KMS-11 (cell line): Measurements from ENCODE around the gene CWH43.

ENCODE experiments used
- H2AFZ ChIP-seq: fragments of 200-600 bp; sonication (generic); 2 replicates; pipeline ENCODE4 v1.6.1; 2016; ENCODE audit warnings: antibody characterized with exemption, mixed run types, low read depth
- H3K27ac ChIP-seq: fragments of 200-600 bp; sonication (generic); 2 replicates; pipeline ENCODE4 v1.6.1; 2016; ENCODE audit warnings: mild to moderate bottlenecking, mixed run types
- H3K27me3 ChIP-seq: fragments of 200-600 bp; sonication (generic); 2 replicates; pipeline ENCODE4 v1.6.1; 2017; ENCODE audit warnings: mild to moderate bottlenecking, low read depth, mixed run types, moderate library complexity; ENCODE audit not compliant: insufficient read depth
- H3K36me3 ChIP-seq: fragments of 200-600 bp; sonication (generic); 2 replicates; pipeline ENCODE4 v1.6.1; 2017; ENCODE audit warnings: mild to moderate bottlenecking, mixed run types; ENCODE audit not compliant: insufficient read depth
- H3K4me1 ChIP-seq: fragments of 200-600 bp; sonication (generic); 2 replicates; pipeline ENCODE4 v1.6.1; 2016; ENCODE audit warnings: mild to moderate bottlenecking, low read depth, mixed run types; ENCODE audit not compliant: poor library complexity, severe bottlenecking
- H3K4me2 ChIP-seq: fragments of 200-600 bp; sonication (generic); 2 replicates; pipeline ENCODE4 v1.7.0; 2016; ENCODE audit warnings: mild to moderate bottlenecking, mixed run types
- H3K4me3 ChIP-seq: fragments of 200-600 bp; sonication (generic); IDR thresholded peaks from 2 replicates; pipeline ENCODE4 v1.6.1; 2017; ENCODE audit warnings: low read depth, low read length, mixed read lengths; ENCODE audit not compliant: insufficient read depth
- H3K79me2 ChIP-seq: fragments of 200-600 bp; sonication (generic); 2 replicates; pipeline ENCODE4 v1.6.1; 2016; ENCODE audit warnings: low read depth, mixed run types; ENCODE audit not compliant: insufficient read depth
- H3K9ac ChIP-seq: fragments of 200-600 bp; sonication (generic); 2 replicates; pipeline ENCODE4 v1.6.1; 2016; ENCODE audit warnings: mild to moderate bottlenecking, mixed run types
- H4K20me1 ChIP-seq: fragments of 200-600 bp; sonication (generic); 2 replicates; pipeline ENCODE4 v1.6.1; 2016; ENCODE audit warnings: mild to moderate bottlenecking, mixed run types; ENCODE audit not compliant: insufficient read depth
- CTCF ChIP-seq: fragments of 200-600 bp; sonication (generic); conservative IDR thresholded peaks from 2 replicates; pipeline ENCODE4 v1.6.1; 2017; ENCODE audit warnings: low read depth, mild to moderate bottlenecking, antibody characterized with exemption, low read length, moderate library complexity, mixed read lengths

Gene CWH43

GRCh38 chr4:48958582-48958981 lies 27.5 kb upstream of the CWH43 start:
- no peaks in the 10 kb centered on the region for H3K79me2 ChIP-seq
- H3K4me2 ChIP-seq, result no peak overlapping the region
- H3K4me3 ChIP-seq, result no peak overlapping the region
- H3K27ac ChIP-seq, result no peak overlapping the region
- H4K20me1 ChIP-seq, result no peaks in the 10 kb centered on the region
- H3K27me3 ChIP-seq, result no peaks in the 10 kb centered on the region
- H3K4me1 ChIP-seq, result no peaks in the 10 kb centered on the region
- H3K9ac ChIP-seq, result no peak overlapping the region
- no peaks in the 10 kb centered on the region for H3K36me3 ChIP-seq
- no peak for TF ChIP-seq CTCF
- H2AFZ ChIP-seq, result no peak overlapping the region

GRCh38 chr4:48960988-48961635 lies 25.0 kb upstream of the CWH43 start:
- Histone ChIP-seq H3K36me3 (no peaks in the 10 kb centered on the region), H4K20me1 (no peaks in the 10 kb centered on the region), H3K27ac (no peak overlapping the region), H3K9ac (no peak overlapping the region), H2AFZ (no peak overlapping the region), H3K4me2 (no peak overlapping the region), H3K79me2 (no peaks in the 10 kb centered on the region), H3K4me1 (no peaks in the 10 kb centered on the region), H3K4me3 (no peak overlapping the region), H3K27me3 (no peaks in the 10 kb centered on the region)
- no peak for TF ChIP-seq CTCF

- H3K27me3 ChIP-seq, result no peaks in the 10 kb centered on the region
- H3K9ac ChIP-seq, result no peak overlapping the region
- H3K4me1 ChIP-seq, result no peaks in the 10 kb centered on the region
- no peak overlapping the region for H3K4me2 ChIP-seq
- H3K36me3 ChIP-seq, result no peaks in the 10 kb centered on the region
- no peak overlapping the region for H3K4me3 ChIP-seq
- no peaks in the 10 kb centered on the region for H4K20me1 ChIP-seq
- no peak overlapping the region for H2AFZ ChIP-seq
- H3K27ac ChIP-seq, result no peak overlapping the region
- no peaks in the 10 kb centered on the region for H3K79me2 ChIP-seq
- no peak for TF ChIP-seq CTCF
Observed at GRCh38 chr4:48962636-48963035, 23.4 kb upstream of the CWH43 start.

- Histone ChIP-seq H3K4me1 (no peaks in the 10 kb centered on the region), H4K20me1 (no peaks in the 10 kb centered on the region), H3K9ac (no peak overlapping the region), H3K79me2 (no peaks in the 10 kb centered on the region), H3K36me3 (no peaks in the 10 kb centered on the region), H2AFZ (no peak overlapping the region), H3K27me3 (no peaks in the 10 kb centered on the region), H3K4me3 (no peak overlapping the region), H3K4me2 (no peak overlapping the region), H3K27ac (no peak overlapping the region)
- TF ChIP-seq CTCF, result peak; percentile 97
Observed at GRCh38 chr4:48963042-48963679, 22.9 kb upstream of the CWH43 start.
